GM18519 (cell line): ENCODE measurements around the gene KIAA1217.
"Not testable (repeated sequence)": the region's sequence is repeated elsewhere in the genome, so short reads cannot be mapped to it uniquely, and the experiment has no call there.

ENCODE experiments used
- ATAC-seq: cut with Tn5 transposase; IDR thresholded peaks from one replicate; pipeline ENCODE4 v1.9.1; 2021; ENCODE audit warnings: mild to moderate bottlenecking, moderate library complexity; ENCODE audit not compliant: unreplicated experiment, low FRiP score

KIAA1217 gene

DNA sequence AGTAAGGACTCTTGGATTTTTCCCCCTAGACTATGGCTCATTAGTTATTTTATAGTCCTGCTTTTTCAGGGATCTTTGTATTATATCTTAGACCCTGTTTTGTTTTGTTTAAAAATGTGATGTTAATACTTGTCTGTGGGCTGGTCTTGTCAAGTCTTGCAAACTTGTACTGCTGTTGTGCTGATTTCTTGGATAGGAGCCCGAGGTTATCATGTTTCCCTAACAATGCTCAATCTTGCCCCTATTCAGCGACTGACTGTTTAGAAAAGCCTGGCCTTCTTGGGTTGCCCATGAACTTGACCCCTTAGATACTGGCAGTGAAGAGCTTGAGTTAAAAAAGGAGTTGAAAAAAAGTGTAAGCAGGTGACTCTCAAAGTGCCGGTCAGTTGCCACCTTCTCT lies 115.7 kb downstream of the KIAA1217 start:
- ATAC-seq = no peak

DNA sequence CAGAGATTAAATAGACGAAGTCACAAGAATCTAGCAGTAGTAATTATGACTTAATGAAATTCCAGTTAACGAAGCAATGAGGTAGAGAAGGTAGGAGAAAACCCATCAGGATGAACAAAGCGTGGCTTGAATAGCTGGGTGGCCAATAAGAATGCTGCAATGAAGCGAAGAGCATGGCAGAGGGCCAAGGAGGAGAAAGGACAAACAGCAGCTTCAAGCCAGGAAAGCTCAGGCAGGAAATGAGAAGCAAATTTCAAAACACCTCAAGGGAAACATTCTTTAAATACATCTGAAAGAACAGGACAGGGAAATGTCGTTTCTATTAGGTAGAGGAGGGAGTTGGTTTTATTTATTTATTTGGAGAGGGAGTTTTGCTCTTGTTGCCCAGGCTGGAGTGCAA lies 122.5 kb downstream of the KIAA1217 start:
- ATAC-seq = no peak

- no peak for ATAC-seq
Measured at GRCh38 chr10:24333736-24334135, 124.8 kb downstream of the KIAA1217 start.

DNA sequence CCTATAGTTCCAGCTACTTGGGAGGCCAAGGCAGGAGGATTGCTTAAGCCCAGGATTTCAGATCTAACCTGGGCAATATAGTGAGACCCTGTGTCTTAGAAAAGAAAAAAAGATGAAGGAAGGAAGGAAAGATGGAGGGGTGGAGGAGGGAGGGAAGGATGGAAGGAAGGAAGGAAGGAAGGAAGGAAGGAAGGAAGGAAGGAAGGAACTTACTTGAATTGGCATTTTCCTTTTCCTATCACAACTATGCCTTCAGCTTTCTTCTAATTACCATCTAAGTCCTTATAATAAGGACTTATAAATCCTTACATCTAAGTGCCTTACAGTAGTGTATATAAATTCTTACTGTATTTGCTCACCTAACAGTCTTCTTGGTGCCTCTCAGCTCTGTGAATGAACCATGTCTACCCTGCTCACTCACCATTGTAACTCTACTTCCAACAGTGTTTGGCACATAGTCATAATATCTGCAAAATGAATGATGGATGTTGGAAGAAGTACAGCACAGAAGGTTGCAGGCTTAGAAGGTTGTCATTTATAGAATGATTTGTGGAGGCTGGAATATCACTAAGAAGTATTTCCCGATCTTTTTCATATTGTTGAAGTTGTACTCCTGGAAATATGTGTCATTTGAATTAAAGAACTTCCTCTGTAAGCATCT lies 125.5 kb downstream of the KIAA1217 start:
- ATAC-seq = no peak

- ATAC-seq = not testable (repeated sequence)
Measured at GRCh38 chr10:24337723-24338122, 128.8 kb downstream of the KIAA1217 start.

DNA sequence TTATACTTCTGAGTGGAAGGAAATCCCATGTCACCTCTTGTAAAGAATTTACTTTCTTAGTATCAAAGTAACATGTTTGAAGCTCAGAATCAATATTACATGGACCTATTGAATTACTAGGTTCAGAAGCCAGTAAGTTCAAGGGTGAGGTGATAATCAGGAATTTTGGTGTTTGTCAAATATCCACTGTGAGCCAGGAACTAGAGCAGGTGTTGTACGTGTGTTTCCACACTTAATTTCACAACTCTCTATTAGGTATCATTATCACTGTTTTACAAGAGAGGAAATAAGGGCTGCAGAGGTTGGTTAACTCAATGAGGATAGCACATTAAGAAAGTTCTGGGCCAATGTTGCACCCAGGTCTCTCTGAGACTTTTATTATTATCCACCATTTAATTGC lies 130.4 kb downstream of the KIAA1217 start:
- ATAC-seq = no peak

- ATAC-seq = no peak
Measured at GRCh38 chr10:24340446-24340845, 131.5 kb downstream of the KIAA1217 start.

- ATAC-seq = no peak
Measured at GRCh38 chr10:24340883-24341282, 131.9 kb downstream of the KIAA1217 start.

DNA sequence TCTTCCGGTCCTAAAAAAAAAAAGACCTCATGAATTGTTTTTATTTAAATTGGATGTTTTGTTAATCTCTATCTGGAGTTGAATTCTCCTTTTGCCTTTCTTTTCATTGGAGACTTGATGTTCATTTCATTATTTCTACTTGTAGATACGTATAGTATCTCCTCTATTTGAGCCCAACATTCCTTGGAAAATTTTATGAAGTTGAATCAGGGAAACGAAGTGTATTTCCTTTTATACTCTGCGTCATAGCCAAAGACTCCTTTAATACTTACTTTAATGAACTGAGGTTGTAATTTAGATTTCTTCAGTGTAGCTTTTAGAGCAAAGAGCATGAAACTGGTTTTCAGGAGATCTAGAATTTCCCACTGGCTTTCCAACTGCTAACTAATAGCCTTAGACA lies 132.4 kb downstream of the KIAA1217 start:
- ATAC-seq = no peak

DNA sequence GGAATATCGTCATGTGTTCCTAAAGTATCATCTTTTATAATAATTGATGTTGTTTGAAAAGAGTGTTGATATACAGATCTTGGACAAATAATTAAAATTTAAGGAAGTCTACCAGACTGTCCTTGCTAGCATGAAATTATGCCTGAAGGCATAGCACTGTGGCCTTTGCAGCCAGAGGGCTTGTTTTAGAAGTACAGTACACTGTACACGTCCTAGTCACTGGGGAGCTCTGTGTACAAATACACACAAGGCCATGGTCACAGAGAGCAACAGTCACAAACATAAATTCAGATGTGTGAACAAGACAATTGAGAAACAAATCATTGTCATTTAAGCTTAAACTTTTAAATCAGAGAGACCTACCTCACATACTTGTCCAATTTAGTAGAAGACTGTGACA lies 133.0 kb downstream of the KIAA1217 start:
- no peak for ATAC-seq

DNA sequence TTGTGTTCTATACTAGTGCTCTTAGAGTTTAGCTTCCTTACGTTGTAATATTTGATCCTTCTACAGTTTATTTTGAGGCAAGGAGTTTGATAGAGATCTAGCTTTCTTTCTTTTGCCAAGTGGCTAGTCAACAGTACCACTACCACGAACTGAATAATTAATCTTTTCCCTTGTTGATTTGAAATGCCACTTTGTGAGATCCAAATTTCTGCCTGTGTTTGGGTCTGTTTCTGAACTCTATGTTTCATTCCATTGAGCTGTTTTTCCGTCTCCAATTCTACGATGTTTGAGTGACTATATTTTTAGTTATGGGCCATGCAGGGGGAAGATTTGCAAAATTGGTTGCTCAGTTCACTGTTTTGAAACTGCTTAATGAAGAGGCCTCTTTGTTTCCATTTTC lies 134.7 kb downstream of the KIAA1217 start:
- no peak for ATAC-seq

- ATAC-seq = no peak
Measured at GRCh38 chr10:24344279-24344678, 135.3 kb downstream of the KIAA1217 start.

GRCh38 chr10:24344695-24345463 lies 135.9 kb downstream of the KIAA1217 start:
- ATAC-seq = no peak

- ATAC-seq = no peak
Measured at GRCh38 chr10:24346877-24347519, 138.1 kb downstream of the KIAA1217 start.

GRCh38 chr10:24349379-24350001 lies 140.6 kb downstream of the KIAA1217 start:
- ATAC-seq = no peak

DNA sequence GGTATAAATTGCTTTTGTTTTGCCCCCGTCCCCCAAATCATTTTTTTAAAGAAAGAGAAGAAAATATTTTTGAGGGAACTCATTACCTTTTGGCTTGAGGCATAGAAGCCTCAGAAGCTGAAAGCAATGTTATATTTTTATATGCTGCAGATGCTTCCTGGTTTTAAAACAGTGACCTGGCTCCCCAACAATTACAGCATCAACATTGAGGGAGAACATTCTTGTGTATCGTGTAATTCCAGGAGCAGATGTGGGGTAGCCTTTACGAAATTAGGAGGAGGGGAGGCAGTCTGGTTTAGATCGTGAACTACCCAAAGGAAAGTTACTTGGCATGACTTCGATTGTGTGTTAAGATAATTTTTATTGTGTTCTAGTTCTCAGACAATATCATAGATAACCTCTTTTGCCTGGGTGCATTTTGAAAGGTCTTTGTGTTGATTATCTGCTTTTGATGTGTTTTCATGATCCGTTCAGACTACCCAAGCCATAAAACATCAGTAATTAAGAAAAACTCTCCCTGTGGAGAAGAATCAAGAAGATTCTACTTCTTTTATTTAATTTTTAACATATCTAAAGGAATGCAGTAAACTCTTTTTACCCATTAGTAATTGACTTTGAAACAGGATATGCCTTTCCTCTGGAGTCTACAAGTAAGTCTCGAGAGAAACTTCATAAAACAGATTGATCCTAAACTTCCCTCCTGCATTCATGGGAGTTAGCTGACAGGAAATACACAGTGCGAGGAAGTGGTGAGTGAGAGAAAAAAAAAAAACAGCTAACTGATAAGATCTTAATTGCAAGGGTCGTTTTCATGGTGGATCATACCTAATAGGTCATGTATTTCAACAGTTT lies 141.4 kb downstream of the KIAA1217 start:
- no peak for ATAC-seq

DNA sequence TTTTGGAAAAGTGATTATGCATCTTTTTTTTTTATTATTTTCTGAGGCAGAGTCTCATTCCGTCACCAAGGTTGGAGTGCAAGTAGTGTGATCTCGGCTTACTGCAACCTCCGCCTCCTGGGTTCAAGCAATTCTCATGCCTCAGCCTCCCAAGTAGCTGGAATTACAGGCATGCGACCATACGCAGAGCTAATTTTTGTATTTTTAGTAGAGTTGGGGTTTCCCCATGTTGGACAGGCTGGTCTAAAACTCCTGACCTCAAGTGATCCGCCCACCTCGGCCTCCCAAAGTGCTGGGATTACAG lies 141.9 kb downstream of the KIAA1217 start:
- not testable (repeated sequence) for ATAC-seq

DNA sequence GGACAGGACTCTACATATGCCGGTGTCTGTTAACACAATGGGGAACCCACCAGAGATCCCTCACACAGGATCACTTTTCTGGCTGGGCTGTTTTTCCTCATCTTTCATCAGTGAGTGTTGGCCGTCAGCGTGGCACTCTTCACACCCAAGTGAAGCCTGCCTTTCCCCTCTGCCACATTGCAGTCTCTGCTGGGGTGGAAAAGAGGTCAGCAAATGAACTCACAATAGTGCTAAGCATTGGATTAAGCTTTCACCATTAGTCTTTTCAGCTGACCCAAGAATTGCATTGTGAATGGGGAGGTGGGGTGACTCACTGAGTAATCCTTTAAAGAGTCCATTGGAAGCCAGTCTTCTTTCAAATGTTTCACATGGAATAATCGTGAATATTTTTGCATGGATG lies 143.0 kb downstream of the KIAA1217 start:
- no peak for ATAC-seq

- no peak for ATAC-seq
Measured at GRCh38 chr10:24352399-24352798, 143.5 kb downstream of the KIAA1217 start.

- no peak for ATAC-seq
Measured at GRCh38 chr10:24353319-24353718, 144.4 kb downstream of the KIAA1217 start.
